ENCODE measurements around the gene NRBF2.

DNA sequence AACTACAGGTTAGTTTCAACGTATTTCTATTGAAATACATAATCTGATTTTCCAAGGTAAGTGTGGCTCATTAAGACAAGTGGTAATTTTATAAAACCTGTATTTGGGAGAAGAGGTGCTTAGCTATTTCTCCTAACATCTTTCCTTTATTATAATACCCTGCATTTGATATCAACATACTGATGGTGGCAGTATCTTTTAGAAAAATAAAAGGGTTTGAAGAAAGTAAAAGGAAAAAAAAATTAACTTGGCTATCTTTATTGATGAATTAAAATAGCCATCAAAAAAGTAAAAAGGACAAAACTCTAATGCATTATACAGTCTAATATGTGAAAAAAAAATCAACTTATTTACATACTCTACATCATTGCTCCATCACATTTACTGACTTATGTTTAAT is 68.0 kb downstream of the NRBF2 start:
- no peak for TF ChIP-seq EZH2 (IDR thresholded peaks at IDR 0.05; ENCODE audit: low read depth)
- peak; percentile 28; the same call in 1 of the 2 replicates for TF ChIP-seq CTCF (conservative IDR thresholded peaks at IDR 0.05)
